NCI-H82 treated with DMSO at 0.1 percent for 48 hours (cell line): Measurements from ENCODE around the gene ACTA1.
"Not testable (repeated sequence)": the region's sequence is repeated elsewhere in the genome, so short reads cannot be mapped to it uniquely, and the experiment has no call there.

Experiments
- DNase-seq: peaks from one replicate; lab custom pipeline; 2025; ENCODE audit not compliant: unreplicated experiment; lab: John Stamatoyannopoulos, UW

Gene ACTA1

DNA sequence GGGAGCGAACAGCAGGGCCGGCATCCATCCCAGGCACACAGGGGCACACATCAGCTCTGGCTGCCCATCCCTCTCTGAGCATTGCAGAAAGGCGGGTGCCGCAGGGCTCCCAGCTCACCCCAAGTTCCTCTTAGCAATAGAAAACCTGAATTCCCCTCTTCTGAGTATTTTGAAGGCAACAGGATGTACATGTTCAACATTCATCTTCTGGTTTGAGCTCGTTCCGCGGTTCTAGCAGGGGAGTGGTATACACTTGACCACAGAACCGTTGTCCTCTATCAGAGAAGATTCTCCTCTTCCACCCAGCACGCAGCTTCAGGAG lies 23.6 kb downstream of the ACTA1 start:
- DNase-seq = no peak

DNA sequence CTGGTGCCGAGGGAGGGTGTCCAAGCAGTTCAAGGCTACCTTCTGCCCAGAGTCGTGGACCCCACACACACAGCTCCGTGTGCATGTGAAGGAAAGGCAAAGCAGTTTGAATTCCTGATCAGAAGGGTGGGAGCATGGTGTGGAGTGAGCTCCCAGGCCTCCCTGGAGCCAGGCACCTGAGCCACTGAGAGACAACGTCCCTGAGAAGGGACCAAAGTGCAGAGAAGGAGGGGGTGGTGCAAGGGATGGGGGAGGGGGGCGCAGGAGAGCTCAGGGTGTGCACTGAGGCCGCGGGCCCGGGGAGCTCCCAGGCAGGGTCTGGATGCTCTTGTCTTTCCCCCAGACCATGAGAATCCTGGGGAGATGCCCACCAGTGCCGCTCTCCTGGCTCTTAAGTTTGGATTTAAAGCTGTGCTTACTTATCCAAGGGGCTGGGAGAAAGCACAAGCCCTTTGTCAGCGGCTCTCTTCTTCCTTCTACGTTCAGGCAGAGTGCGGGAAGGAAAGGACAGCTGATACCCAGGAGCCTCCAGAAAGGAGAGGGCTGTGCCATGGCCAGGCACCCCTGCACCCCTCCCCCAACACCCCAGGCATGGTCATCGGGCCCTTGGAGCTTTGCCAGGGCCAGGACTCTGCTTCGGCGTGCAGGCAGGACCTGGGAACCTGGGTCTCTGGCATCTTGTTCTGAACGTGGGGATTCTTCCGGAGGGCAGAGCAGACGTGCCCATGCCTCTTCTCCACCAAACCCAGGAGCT lies 24.1 kb downstream of the ACTA1 start:
- DNase-seq = no peak

DNA sequence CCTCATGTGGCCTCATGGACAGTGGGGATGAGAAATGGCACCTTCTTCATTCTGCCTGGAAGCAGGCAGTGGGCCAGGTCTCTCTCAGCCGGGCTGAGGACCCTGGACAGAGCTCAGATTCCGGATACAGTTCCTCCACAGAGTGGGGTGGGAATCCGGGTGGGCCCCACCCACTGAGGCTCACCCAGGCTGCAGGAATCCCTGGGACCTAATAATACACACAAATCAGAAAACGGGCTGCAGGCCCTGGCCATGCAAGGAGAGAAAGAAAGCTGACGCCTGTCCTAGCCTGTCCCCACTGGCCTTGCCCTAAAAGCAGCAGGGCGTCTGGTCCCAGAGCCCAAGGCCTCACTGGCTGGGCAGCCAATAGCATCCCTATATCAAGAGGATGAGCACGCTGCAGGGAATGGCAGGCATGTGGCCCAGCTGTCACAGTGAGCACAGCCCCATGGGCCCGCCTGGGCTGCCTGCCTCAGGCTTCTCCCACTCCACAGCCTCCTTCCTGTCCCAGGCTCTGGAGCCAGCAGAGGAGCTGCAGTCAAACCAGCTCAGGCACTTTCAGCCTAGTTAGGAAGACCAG lies 25.3 kb downstream of the ACTA1 start:
- DNase-seq = no peak

DNA sequence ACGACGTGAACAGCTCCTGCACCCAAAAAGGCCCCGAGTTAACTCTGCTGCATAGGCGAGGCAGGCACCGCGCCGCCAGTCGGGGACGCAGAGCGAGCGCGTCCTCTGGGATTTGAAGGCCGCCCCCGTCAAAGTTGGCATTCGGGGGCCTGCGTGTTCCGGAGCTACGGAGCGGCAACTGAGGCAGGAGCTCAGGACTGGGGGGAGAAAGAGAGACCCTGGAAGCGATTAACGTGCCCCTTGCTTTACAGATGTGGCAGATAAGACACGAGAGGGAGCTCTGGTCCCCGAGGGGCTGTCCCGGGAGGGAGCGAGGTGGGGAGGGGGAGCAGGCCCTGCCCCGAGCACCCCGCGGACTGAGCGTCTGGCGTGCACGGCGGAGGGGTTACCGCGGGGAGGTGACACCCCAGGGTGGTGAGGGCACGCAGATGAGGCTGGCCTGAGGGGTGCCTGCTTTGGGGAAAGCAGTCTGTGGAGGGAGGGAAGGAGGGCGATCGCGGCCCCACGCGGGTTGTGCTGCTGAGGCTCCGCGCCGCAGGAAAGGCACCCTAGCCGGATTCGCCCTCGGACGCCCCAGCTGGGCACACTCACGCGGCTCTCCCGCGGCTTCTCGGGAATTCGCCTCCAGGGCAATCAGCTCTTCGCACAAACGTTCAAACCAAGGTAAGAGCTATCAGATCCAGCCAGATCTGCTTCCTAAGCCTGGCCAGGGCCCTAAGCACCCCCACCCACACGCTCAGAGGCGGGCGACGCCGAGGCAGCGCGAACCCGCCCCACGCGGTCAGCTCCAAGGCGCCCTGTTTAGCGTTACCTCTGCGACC lies 26.5 kb downstream of the ACTA1 start:
- DNase-seq = no peak

DNA sequence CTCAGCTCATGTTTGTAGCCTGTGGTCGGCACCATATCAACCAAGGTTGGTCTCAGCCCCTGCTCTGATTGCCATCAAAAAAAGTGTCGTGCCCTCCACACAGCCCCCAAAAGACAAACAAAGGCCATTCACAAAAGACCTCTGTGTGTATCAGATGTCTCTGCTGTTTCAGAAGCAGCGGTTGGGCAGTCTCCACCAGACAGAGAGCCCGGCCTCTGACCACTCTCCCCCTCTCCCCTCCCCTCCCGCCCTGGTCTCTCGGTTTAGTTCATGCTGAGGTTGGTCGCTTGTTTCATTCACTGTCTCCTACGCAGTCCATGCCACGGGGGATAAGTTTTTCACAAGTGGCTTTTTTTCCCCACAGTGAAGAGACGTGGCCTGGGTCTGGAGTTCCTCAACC lies 27.1 kb downstream of the ACTA1 start:
- DNase-seq = no peak

DNA sequence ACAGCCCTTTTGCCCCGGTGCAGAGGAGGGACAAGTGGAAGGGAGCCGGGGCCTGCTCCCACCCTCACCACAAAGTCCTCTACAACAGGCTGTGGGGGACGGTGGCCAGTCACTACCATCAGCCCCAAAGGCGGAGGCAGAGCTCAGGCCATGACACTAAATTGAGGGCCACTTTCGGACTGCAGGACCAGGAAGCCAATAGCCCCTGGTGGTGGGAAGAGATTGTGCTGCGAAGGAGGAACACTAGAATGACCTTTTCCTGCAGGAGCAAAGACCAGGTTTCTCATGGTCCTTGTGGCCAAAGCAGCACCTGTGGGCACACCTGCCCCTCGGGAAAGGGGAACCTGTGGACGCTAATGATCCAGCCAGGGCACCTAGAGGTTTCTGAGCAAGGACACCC lies 30.3 kb downstream of the ACTA1 start:
- no peak for DNase-seq

DNA sequence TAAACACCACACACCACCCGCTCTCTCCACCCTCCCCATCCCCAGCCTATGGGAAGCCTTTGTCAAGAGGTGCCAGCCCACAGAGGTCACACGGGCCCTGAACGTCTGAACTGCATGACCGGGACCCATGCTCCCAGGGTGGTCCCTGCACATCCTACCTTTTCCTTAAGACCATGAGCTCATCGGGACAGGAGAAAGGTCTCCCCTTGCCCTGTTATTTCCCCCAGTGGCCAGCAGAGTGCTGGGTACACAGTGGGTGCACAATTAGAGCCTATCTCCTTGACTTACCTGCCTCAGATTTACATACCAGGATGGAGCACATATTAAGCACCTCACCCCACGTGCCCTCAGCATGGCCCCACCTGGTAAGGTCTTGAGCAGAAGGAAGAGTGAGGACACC lies 30.9 kb downstream of the ACTA1 start:
- no peak for DNase-seq

DNA sequence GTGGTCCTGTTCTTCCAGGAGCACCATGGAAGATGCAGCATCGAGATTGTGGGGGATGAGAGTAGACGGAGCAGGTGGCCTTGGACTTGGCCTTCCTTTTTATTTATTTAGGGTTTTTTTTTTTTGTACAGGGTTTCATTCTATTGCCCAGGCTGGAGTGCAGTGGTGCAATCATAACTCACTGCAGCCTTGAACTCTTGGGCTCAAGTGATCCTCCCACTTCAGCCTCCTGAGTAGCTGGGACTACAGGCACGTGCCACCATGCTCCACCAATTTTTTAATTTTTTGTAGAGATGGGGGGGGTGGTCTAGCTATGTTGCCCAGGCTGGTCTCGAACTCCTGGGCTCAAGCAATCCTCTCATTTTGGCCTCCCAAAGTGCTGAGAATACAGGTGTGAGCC lies 31.6 kb downstream of the ACTA1 start:
- DNase-seq = not testable (repeated sequence)

DNA sequence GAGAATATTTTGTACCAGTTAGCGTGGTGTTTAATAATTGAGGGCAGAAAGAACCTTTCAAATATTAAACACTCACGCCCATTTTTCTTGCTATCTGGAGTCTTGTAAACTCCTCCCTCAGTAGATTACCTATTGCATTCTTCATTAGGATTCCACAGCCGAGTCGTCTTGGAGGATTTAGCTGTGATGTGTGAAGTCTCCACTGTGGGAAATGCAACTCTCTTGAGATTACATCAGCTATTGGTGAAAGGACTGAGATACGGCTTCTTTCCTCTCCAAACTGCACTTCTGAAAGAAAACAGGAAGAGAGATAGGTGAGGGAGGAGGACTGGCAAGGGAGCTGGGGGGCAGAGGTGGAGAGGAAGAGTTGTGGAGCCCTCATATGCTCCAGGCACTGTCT lies 36.1 kb downstream of the ACTA1 start:
- no peak for DNase-seq

DNA sequence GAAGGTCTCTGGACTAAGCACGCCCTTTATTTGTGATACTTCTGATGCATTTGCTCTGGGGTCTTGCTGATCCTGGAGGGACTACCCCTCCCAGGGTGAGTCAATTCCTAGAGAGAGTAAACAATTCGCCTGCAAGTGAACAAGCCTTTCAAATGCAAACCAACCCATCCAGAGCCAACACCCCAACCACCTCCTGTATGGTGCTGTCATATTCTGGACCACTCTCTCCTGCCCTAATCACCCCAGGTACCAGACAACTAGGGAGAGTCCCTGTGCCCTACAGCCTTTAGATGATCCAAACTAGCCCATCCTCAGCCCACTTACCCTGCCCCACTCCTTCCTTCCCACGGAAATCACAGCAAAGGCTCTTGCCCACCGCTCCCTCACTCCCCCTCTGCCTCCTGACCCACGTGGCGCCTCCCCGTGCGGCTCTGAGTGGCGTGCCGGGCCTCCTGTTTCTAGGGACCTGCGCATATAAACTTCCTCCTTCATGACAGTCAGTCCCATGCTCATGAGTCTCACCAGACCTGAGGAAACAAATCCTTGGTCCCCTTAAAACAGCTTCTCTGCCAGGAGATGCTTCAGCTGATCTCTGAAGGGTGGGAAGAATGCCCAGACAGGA lies 37.2 kb downstream of the ACTA1 start:
- DNase-seq = no peak

DNA sequence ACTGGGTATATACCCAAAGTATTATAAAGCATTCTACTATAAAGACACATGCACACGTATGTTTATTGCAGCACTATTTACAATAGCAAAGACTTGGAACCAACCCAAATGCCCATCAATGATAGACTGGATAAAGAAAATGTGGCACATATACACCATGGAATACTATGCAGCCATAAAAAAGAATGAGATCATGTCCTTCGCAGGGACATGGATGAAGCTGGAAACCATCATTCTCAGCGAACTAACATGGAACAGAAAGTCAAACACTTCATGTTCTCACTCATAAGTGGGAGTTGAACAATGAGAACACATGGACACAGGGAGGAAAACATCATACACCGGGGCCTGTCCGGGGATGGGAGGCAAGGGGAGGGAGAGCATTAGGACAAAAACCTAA lies 39.4 kb downstream of the ACTA1 start:
- not testable (repeated sequence) for DNase-seq

DNA sequence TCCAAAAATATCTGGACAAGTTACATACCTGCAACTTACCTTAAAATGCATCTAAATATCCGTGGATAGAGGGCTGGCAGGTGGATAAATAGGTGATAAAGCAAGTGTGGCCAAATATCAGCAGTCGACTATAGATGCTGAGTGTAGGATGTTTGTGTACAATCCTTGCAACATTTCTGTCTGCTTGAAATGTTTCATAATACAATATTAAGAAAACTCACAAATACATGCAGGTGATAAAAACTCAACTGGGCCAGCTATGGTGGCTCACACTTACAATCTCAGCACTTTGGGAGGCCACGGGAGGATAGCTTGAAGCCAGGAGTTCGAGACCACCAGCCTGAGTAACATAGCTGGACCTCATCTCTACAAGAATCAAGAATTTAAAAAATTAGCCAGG lies 41.0 kb downstream of the ACTA1 start:
- no peak for DNase-seq

DNA sequence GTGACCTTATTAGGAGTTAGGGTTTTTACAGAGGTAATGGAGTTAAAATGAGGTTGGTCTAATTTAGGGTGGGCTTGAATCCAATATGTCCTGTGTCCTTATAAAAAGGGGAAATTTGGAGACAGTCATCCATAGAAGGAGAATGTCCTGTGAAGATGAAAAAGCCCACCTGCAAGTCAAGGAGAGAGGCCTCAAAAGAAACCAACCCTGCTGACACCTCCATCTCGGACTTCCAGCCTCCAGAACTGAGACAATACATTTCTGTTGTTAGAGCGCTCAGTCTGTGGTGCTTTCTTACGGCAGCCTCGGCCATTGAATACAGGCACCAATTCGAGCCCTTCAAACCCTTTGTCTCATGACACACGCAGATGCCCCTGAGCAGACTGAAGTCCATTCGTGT lies 43.8 kb downstream of the ACTA1 start:
- no peak for DNase-seq

DNA sequence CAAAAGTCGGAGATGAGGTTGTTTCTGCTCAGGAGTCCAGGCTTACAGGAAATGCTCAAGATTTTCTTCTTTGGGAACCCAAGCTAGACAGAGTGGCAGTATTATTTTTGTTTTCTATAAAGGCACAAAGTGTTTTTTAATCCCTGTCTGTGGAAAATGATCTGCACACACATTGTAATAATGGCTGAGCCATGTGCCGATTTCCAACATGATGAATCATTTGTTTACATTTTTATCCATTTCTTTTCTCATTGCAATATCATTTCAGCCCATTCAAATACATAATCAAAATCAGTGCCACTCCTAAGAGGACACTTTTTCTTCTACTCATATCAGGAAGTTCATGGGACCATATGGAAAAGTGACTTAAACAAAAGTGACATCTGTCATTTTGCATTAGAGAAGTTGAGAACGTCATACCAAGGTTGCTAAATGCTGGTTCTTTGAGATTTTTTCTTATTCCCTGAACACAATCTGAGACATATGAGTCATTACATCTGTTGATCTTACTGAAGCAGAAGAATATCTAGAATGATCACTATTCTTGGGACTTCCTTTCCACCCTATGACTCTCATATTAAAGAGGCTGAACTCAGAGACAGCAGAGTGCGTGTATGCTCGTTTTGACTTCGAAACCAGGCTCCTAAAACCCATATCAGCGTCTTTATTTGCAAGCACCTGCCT lies 44.9 kb downstream of the ACTA1 start:
- DNase-seq = no peak

DNA sequence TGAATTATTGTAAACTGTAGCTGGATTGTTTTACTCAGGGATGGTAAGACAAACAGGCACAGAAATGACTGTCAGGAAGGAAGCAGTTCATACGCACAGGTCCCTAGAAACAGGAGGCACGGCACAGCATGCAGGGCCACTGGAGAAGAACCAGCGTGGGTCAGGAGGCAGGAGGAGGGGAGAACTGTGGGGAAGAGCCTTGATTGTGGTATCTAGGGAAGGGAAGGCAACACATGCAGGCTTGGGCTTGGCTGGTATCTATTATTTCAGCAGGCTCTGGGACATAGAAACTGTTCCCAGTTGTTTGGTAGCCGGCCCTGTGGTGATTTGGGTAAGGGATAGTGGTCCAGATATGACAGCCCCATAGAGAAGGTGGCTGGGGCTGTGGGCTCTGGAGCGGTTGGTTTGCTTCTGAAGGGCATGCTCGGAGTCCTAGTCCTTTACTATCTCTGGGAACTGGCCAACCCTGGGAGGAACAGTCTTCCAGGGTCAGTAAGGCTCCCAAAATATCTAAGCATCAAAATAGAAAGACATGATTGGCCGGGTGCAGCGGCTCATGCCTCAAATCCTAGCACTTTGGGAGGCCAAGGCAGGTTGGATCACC lies 47.9 kb downstream of the ACTA1 start:
- DNase-seq = no peak

DNA sequence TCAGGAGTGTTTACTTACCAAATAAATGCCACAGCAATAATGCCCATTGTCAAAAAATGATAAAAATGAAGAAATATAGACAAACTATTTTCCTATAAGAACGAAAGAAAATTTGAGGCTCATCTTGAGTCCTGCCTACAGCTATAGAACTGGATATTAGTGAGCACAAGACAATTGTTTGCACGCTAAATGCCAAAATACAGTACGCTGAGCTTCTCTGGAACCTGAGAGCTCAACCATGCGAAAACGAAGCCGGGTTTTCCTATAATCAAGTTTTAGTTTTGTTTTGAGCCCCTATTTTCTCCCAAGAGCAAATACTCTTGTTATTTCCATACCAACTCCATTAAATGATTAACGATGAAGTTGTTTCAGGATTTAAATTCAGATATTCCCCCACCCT lies 49.1 kb downstream of the ACTA1 start:
- DNase-seq = no peak

DNA sequence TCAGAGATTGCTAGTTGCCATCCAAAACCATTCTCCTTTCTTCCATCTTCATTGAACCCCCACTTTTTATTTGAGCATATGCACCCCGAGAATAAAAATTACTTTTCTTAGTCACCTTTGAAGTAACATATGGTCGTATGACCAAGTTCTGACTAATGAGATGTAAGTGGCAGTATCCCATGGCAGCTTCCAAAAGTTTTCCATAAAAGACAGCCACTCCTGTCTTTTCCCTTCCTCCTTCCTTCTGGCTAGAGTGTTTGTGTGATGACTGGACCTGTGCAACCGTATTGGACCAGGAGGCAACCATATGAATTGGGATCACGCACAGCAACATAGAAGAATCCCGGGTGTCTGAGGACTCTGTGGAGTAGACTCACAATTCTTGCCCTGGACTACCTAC lies 49.9 kb downstream of the ACTA1 start:
- no peak for DNase-seq

DNA sequence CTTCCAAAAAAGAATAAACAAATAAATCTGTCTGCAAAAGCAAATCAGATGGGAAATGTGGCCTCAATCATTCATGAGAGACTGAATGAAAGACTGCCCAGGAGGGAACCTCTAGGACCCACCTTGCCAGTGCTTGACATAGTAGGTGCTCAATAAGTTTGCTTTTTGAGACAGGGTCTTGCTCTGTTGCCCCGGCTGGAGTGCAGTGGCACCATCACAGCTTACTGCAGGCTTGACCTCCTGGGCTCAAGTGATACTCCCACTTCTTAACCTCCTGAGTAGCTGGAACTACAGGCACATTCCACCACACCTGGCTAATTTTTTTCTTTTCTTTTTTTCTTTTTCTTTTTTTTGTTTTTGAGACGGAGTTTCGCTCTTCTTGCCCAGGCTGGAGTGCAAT lies 50.7 kb downstream of the ACTA1 start:
- DNase-seq = no peak
